Esophagus squamous epithelium (tissue), 5 donors: ENCODE measurements around the gene CNTROB. TPM values are rescaled to one million over a fixed set of nuclear protein-coding genes. Genes with fewer than 3 reads are reported as not detected.

Source experiments
- DNase-seq: peaks from one replicate; lab custom pipeline; 2025; lab: John Stamatoyannopoulos, UW
- H3K27ac ChIP-seq, 4 donors: fragments of 200-600 bp; sonication (generic); one replicate each; pipeline ENCODE4 v1.5.1; 2016 to 2019; ENCODE audit warnings: mild to moderate bottlenecking in 1 of 4
- H3K27me3 ChIP-seq, 4 donors: fragments of 200-600 bp; sonication (generic); 1 replicate in 3 of 4; 2 replicates in 1 of 4; pipeline versions ENCODE4 v1.5.1 to v1.6.0; 2017 to 2021; ENCODE audit warnings: antibody characterized with exemption in 1 of 4
- H3K36me3 ChIP-seq, 3 donors: fragments of 200-600 bp; sonication (generic); one replicate each; pipeline ENCODE4 v1.5.1; 2016 to 2019
- H3K4me1 ChIP-seq, 3 donors: fragments of 200-600 bp; sonication (generic); one replicate each; pipeline ENCODE4 v1.5.1; 2017 to 2019
- H3K4me3 ChIP-seq, 4 donors: fragments of 200-600 bp; sonication (generic); 1 replicate in 3 of 4; 2 replicates in 1 of 4; pipeline ENCODE4 v1.5.1; 2016 to 2019; ENCODE audit warnings: mild to moderate bottlenecking in 2 of 4, moderate library complexity in 1 of 4
- H3K9me3 ChIP-seq, 3 donors: fragments of 200-600 bp; sonication (generic); one replicate each; pipeline ENCODE4 v1.5.1; 2016 to 2019
- CTCF ChIP-seq, 6 experiments: fragments of 450-650 bp in 4 of 6; fragments of 200-600 bp in 2 of 6; sonication (generic) in 2 of 6; IDR thresholded peaks; one replicate each; pipeline ENCODE4 v1.5.1; 2016 to 2019; ENCODE audit warnings: antibody characterized with exemption in 6 of 6, mild to moderate bottlenecking in 4 of 6, moderate library complexity in 4 of 6
- POLR2A ChIP-seq, 4 donors: fragments of 450-650 bp; IDR thresholded peaks; one replicate each; pipeline ENCODE4 v1.6.1; 2017; ENCODE audit warnings: antibody characterized with exemption in 4 of 4, mild to moderate bottlenecking in 4 of 4, moderate library complexity in 3 of 4
- WGBS, 2 donors: methylation state at CpG; one replicate each; pipeline ENCODE4 v1.1.5; 2018; 5-methylcytosine and 5-hydroxymethylcytosine counted together
- intact Hi-C: fragments of 100-400 bp; cut with DNase I; formaldehyde crosslinking; loops from one replicate; pipeline ENCODE4 v1.15.0; 2022
- total RNA-seq, 4 donors: library from RNA; depleted of rRNA; stranded (reverse); fragments of >200 nt; gene quantifications; one replicate each; pipeline ENCODE4 v1.1.0, GENCODE V29; 2016
- donor health status: DM: yes; HTN: yes; CAD: no.

CNTROB gene
- total RNA-seq, 4 donors from 2014 or later, result 12.4 to 21.4 (median 13.5) TPM

DNA sequence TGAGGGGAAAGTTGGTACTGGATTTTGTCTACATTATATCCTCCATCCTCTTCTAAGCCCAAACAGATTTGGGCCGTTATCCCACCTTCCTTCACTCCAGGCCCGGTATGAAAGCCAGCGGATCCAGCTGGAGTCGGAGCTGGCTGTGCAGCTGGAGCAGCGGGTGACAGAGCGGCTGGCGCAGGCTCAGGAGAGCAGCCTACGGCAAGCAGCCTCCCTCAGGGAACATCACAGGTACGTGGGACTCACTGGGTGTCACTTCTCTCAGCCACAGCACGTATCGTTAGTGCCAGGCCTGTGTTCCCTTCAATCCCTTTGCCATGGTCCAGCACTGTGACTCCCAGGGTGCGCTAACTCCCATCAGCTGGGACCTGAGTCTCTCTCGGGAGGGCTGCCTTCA, 11.3 kb downstream of the CNTROB start:
- WGBS, 2 donors, result 87 to 91% methylated on average over 4 to 12 of the region's 13 CpGs
- Histone ChIP-seq H3K4me3 (no peak overlapping the region), H3K27me3 (no peaks in the 10 kb centered on the region), H3K27ac (no peak overlapping the region), H3K36me3 (peaks cover 13 to 97% (median 42%) of the 10 kb centered on the region in 3 donors), H3K9me3 (no peaks in the 10 kb centered on the region), H3K4me1 (no peaks in the 10 kb centered on the region)
- intact Hi-C loops, result no loop called here
- DNase-seq, result no peak
- TF ChIP-seq POLR2A (IDR thresholded peaks at IDR 0.05) (no peak), CTCF (IDR thresholded peaks at IDR 0.05) (no peak)

GRCh38 chr17:7944326-7944725, 12.3 kb downstream of the CNTROB start:
- TF ChIP-seq POLR2A (IDR thresholded peaks at IDR 0.05) (no peak), CTCF (IDR thresholded peaks at IDR 0.05) (no peak)
- Histone ChIP-seq H3K4me3 (no peak overlapping the region), H3K9me3 (no peaks in the 10 kb centered on the region), H3K27me3 (no peaks in the 10 kb centered on the region), H3K36me3 (peaks cover 13 to 97% (median 38%) of the 10 kb centered on the region in 3 donors), H3K27ac (no peak overlapping the region), H3K4me1 (no peaks in the 10 kb centered on the region)
- whole genome bisulfite sequencing, 2 donors, result 90% methylated on average over 5 to 7 of the region's 9 CpGs
- intact Hi-C loops, result no loop called here
- no peak for DNase-seq

DNA sequence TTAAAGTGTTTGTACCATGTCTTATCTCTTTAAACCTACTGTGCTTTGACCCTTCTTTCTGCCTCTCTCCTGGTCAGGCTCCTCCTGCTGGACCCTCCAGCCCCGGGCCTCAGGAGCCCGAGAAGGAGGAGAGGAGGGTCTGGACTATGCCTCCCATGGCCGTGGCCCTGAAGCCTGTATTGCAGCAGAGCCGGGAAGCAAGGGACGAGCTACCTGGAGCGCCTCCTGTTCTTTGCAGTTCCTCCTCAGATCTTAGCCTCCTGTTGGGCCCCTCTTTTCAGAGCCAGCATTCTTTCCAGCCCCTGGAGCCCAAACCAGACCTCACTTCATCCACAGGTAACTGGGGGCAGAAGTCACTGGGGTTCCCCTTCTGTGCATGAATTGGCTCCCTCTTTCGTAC, 13.6 kb downstream of the CNTROB start:
- no peak for DNase-seq
- TF ChIP-seq POLR2A (IDR thresholded peaks at IDR 0.05) (no peak), CTCF (IDR thresholded peaks at IDR 0.05) (no peak)
- no peaks in the 10 kb centered on the region for H3K27me3 ChIP-seq
- intact Hi-C loops, result no loop called here
- peaks cover 13 to 90% (median 29%) of the 10 kb centered on the region in 3 donors for H3K36me3 ChIP-seq
- 89 to 93% methylated on average over 3 to 7 of the region's 7 CpGs for WGBS, 2 donors
- no peak overlapping the region for H3K27ac ChIP-seq
- H3K4me1 ChIP-seq, result no peaks in the 10 kb centered on the region
- no peaks in the 10 kb centered on the region for H3K9me3 ChIP-seq
- no peak overlapping the region for H3K4me3 ChIP-seq

DNA sequence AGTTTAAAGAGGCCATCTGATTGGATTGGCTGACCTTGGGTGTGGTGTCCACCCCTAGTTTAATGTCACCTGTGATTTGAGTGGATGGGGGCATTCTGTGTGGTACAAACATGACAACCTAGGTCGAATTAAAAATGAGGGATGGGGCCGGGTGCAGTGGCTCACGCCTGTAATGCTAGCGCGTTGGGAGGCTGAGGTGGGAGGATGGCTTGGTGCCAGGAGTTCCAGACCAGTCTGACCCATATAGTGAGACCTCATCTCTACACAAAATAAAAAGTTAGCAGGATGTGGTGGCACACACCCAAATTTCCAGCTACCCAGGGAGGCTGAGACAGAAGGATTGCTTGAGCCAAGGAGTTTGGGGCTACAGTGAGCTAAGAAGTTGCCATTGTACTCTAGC, 14.4 kb downstream of the CNTROB start:
- WGBS, 2 donors, result 77 to 84% methylated on average over 5 of the region's 5 CpGs
- DNase-seq, result no peak
- Histone ChIP-seq H3K36me3 (peaks cover 13 to 82% (median 29%) of the 10 kb centered on the region in 3 donors), H3K4me1 (no peaks in the 10 kb centered on the region), H3K27me3 (no peaks in the 10 kb centered on the region), H3K27ac (no peak overlapping the region), H3K9me3 (no peaks in the 10 kb centered on the region), H3K4me3 (no peak overlapping the region)
- intact Hi-C loops, result no loop called here
- TF ChIP-seq CTCF (IDR thresholded peaks at IDR 0.05), result no peak
- TF ChIP-seq POLR2A (IDR thresholded peaks at IDR 0.05), result no peak

DNA sequence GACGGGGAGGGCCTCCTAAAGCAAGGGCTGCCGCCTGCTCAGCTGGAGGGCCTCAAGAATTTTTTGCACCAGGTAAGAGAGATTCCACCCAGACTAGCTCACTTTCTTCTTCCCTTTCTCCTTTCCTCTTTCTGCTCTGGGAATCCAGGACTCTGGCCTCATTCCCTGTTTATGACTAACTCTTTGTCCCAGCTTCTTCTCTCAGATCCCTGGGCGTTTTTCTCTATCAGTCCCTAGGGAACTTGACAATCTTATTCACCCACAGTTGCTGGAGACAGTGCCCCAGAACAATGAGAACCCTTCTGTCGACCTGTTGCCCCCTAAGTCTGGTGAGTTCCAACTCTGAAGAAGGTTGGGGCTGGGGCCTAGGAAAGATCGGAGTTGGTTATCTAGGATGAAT, 15.6 kb downstream of the CNTROB start:
- intact Hi-C loops, result no loop called here
- Histone ChIP-seq H3K27me3 (no peaks in the 10 kb centered on the region), H3K27ac (no peak overlapping the region), H3K36me3 (peaks cover 13 to 71% (median 29%) of the 10 kb centered on the region in 3 donors), H3K4me3 (no peak overlapping the region), H3K9me3 (no peaks in the 10 kb centered on the region), H3K4me1 (no peaks in the 10 kb centered on the region)
- TF ChIP-seq POLR2A (IDR thresholded peaks at IDR 0.05) (no peak), CTCF (IDR thresholded peaks at IDR 0.05) (no peak)
- 83 to 90% methylated on average over 3 to 5 of the region's 5 CpGs for WGBS, 2 donors
- DNase-seq, result no peak
